Measurements from ENCODE around the gene MARCKS. TPM values are rescaled to one million over a fixed set of nuclear protein-coding genes. Genes with fewer than 3 reads are reported as not detected.

The MARCKS gene
- polyA plus RNA-seq, 1 donor (not counting 4 experiments of a cell fraction or from before 2014, with no cell fraction given): 50.8 TPM

- no peaks in the 10 kb centered on the region for H3K36me3 ChIP-seq (ENCODE audit: control insufficient read depth in 2 of 2, extremely low read depth in 1 of 2, insufficient read depth in 2 of 2, low read length in 2 of 2)
- no peak overlapping the region for H3K4me2 ChIP-seq (ENCODE audit: control insufficient read depth, extremely low read depth, insufficient read depth, low read depth, low read length)
- no peaks in the 10 kb centered on the region for H4K20me1 ChIP-seq (ENCODE audit: control insufficient read depth, extremely low read depth, insufficient read depth, low read length)
- no peaks in the 10 kb centered on the region for H3K79me2 ChIP-seq (ENCODE audit: control insufficient read depth, insufficient read depth, low read length)
- no peaks in the 10 kb centered on the region for H3K9me1 ChIP-seq (ENCODE audit: control insufficient read depth, extremely low read depth, insufficient read depth, low read length)
- H3K4me1 ChIP-seq (ENCODE audit: control insufficient read depth, extremely low read depth, insufficient read depth, low read length): no peaks in the 10 kb centered on the region
- no peak for TF ChIP-seq EZH2 (IDR thresholded peaks at IDR 0.05; ENCODE audit: low read length)
- no peak for TF ChIP-seq CTCF (optimal IDR thresholded peaks at IDR 0.05 in 1 of 3, IDR thresholded peaks at IDR 0.05 in 1 of 3, conservative IDR thresholded peaks at IDR 0.05 in 1 of 3; ENCODE audit: extremely low read depth in 1 of 3, insufficient read depth in 2 of 3, low read length in 3 of 3)
- no peak overlapping the region for H3K9ac ChIP-seq (ENCODE audit: control insufficient read depth, extremely low read depth, insufficient read depth, low read length)
- no peaks in the 10 kb centered on the region for H3K9me3 ChIP-seq (ENCODE audit: control insufficient read depth, low read depth, low read length)
- no peaks in the 10 kb centered on the region for H3K27me3 ChIP-seq (ENCODE audit: control insufficient read depth, extremely low read depth, insufficient read depth, low read length)
- no peak overlapping the region for H3K4me3 ChIP-seq (ENCODE audit: control insufficient read depth in 2 of 3, extremely low read depth in 1 of 3, insufficient read depth in 2 of 3, low read depth in 1 of 3, low read length in 3 of 3)
- FAIRE-seq (no peak), DNase-seq (ENCODE audit: low read depth, low spot score) (no peak)
- H2AFZ ChIP-seq (ENCODE audit: control insufficient read depth, low read length): no peak overlapping the region
- H3K27ac ChIP-seq (ENCODE audit: control insufficient read depth, insufficient read depth, low read length): no peak overlapping the region
- dilution Hi-C loops (cut with MboI; ENCODE audit: extremely low pct_ligation_motif_present, low sequenced_read_pairs): loop anchor here (25.0 kb wide), 1 partner anchor 1094 kb away; no protein-coding TSS in a partner anchor
Measured at GRCh38 chr6:113881478-113881980, 24.4 kb downstream of the MARCKS start.

DNA sequence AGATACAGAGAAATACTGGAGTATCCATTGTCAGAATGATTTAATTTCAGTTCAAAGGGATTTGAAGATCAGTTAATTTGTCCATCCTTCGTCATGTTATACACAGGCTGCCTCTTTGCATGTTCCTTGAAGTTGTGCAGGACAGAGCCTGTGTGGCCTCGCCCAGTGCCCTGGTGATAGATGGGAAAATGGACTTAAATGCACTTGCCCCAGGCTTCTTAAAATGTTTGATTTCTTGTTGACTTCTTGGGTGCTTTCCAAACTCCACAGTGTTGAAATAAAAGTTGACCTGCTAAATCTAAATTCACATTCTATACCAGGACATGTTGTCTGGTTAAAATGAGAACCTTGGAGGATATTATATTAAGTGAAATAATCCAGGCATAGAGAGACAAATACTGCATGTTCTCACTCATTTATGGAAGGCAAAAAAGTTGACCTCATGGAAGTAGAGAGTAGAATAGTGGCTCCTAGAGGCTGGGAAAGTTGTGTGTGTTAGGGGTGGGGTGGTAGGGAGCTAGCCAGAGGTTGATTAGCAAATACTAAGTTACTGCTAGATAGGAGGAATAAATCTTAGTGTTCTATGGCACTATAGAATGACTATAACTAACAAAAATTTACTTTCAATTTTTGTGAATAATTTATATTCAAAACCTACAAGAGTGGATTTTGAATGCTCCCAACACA lies 25.3 kb downstream of the MARCKS start:
- Histone ChIP-seq H3K4me1 (ENCODE audit: control insufficient read depth, extremely low read depth, insufficient read depth, low read length) (no peaks in the 10 kb centered on the region), H3K9ac (ENCODE audit: control insufficient read depth, extremely low read depth, insufficient read depth, low read length) (no peak overlapping the region), H3K9me1 (ENCODE audit: control insufficient read depth, extremely low read depth, insufficient read depth, low read length) (no peaks in the 10 kb centered on the region), H3K4me2 (ENCODE audit: control insufficient read depth, extremely low read depth, insufficient read depth, low read depth, low read length) (no peak overlapping the region), H3K4me3 (ENCODE audit: control insufficient read depth in 2 of 3, extremely low read depth in 1 of 3, insufficient read depth in 2 of 3, low read depth in 1 of 3, low read length in 3 of 3) (no peak overlapping the region), H2AFZ (ENCODE audit: control insufficient read depth, low read length) (no peak overlapping the region), H3K79me2 (ENCODE audit: control insufficient read depth, insufficient read depth, low read length) (no peaks in the 10 kb centered on the region), H4K20me1 (ENCODE audit: control insufficient read depth, extremely low read depth, insufficient read depth, low read length) (no peaks in the 10 kb centered on the region), H3K27ac (ENCODE audit: control insufficient read depth, insufficient read depth, low read length) (no peak overlapping the region), H3K27me3 (ENCODE audit: control insufficient read depth, extremely low read depth, insufficient read depth, low read length) (no peaks in the 10 kb centered on the region), H3K36me3 (ENCODE audit: control insufficient read depth in 2 of 2, extremely low read depth in 1 of 2, insufficient read depth in 2 of 2, low read length in 2 of 2) (no peaks in the 10 kb centered on the region), H3K9me3 (ENCODE audit: control insufficient read depth, low read depth, low read length) (no peaks in the 10 kb centered on the region)
- dilution Hi-C loops (cut with MboI; ENCODE audit: extremely low pct_ligation_motif_present, low sequenced_read_pairs): loop anchor here (25.0 kb wide), 1 partner anchor 1095 kb away; no protein-coding TSS in a partner anchor
- no peak for TF ChIP-seq CTCF (optimal IDR thresholded peaks at IDR 0.05 in 1 of 3, IDR thresholded peaks at IDR 0.05 in 1 of 3, conservative IDR thresholded peaks at IDR 0.05 in 1 of 3; ENCODE audit: extremely low read depth in 1 of 3, insufficient read depth in 2 of 3, low read length in 3 of 3)
- no peak for TF ChIP-seq EZH2 (IDR thresholded peaks at IDR 0.05; ENCODE audit: low read length)
- FAIRE-seq (no peak), DNase-seq (ENCODE audit: low read depth, low spot score) (no peak)

All from keratinocyte (primary cell).